GM19023 (cell line): ENCODE results near the gene LCMT1.
"Not testable (repeated sequence)": the region's sequence is repeated elsewhere in the genome, so short reads cannot be mapped to it uniquely, and the experiment has no call there.

Experiments
- ATAC-seq: cut with Tn5 transposase; IDR thresholded peaks from one replicate; pipeline ENCODE4 v1.9.1; 2021; ENCODE audit warnings: mild to moderate bottlenecking, moderate library complexity; ENCODE audit not compliant: unreplicated experiment

Gene LCMT1

DNA sequence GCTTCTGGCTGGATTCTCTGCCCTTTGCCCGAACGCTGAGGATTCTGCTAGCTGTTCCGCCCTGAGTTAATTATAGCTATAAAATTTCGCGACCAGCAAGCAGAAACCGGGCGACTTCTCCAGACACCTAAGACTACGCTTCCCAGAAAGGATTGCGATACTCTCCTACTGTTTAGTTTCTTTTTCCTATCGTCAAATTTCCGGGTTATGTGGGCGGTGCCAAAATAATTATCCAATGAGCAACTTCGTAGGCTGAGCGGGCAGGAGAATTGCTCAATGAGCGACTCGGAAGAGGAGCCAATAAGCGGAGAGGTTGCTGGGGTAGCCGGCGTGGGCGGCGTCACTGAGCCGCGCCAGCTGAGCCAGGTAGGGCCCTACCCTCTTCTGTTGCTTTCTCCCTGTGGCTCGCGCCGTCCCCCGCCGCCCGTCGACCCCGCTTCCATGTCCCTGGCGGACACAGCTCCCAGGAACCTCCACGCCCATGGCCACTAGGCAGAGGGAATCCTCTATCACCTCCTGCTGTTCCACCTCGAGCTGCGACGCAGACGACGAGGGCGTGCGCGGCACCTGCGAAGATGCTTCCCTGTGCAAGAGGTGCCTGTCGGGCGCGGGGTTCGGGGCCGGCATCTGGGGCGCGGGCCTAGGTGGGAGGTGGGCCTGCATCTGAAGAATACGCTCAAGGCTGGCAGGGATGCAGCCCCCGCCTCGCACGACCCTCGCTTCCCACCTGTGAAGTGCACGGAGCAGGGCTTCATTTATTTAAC is at the start of gene LCMT1:
Gene LCMT1, plus strand, starts transcription at position 340 of the 764 bp plus-strand sequence. Its CDS starts 142 bp downstream, at position 482.
- ATAC-seq: peak; percentile 95

DNA sequence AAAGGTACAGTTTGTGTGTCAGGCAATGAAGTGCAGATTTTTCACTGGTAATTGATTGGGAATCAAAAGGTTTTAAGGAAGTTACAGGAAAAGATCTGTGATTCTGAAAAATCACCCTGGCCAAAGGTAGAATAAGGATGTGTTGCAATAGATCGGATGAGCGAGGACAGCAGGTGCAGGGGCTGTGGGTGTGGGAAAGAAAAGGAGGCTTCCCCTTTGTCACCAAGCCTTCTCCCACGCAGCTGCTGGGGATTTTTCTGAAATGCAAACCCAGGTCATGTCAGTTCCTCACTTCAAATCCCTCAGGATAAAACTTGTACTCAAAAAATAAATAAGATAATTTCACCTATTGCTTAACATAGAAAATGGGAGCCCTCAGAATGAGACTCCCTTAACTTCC is 48.4 kb upstream of the LCMT1 start:
- no peak for ATAC-seq

GRCh38 chr16:25063865-25064264 is 47.7 kb upstream of the LCMT1 start:
- no peak for ATAC-seq

- not testable (repeated sequence) for ATAC-seq
Observed at GRCh38 chr16:25064281-25064680, 47.3 kb upstream of the LCMT1 start.

- no peak for ATAC-seq
Observed at GRCh38 chr16:25064937-25065336, 46.6 kb upstream of the LCMT1 start.

DNA sequence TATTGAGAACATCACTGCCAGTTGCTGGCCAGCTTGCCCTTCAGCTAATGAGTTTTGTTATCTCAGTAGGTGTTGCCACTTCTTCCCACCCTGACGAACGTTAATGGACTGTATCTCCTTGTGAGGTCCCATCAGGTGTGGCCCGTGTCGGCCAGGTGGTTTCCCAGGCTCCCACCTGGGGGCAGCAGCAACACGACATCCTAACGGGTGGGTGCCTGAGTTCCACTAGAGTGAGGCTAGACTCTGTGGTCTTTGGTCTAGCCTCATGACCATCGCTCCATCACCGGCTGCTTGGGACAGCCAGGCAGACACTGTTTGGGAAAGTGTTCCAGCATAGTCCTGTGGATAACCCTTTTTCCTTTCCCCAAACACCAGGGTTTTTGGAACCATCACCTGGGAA is 45.6 kb upstream of the LCMT1 start:
- ATAC-seq: no peak

GRCh38 chr16:25066426-25066746 is 45.2 kb upstream of the LCMT1 start:
- ATAC-seq: no peak

GRCh38 chr16:25066747-25067631 is 44.6 kb upstream of the LCMT1 start:
- peak; percentile 93 for ATAC-seq

GRCh38 chr16:25073854-25074253 is 37.7 kb upstream of the LCMT1 start:
- no peak for ATAC-seq

DNA sequence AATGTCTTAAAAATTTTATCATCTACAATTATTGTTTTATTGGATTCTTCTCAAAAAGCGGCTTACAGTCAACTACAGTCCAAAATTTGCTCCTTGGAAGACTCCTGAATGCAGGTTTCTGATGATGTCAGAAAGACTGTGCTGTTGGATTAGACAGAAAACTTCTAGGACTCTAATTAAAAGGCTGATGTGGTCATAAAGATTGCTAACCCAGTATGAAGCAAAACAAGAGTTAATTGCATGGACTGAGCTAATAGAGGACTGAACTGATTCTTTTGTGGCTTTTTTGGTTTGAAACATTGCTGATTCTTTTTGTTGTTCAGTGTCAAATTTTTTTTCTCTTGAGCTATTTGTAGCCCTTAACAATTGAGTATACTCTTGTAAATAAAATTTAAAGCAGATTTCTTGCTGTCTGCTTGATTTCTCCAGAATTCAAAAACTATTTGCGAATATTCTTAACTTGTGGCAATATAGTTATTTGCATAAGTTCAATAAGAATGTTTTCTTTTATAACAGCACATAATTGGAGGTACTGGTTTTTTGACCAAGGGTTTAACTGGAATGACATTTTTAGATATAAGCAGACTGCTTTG is 33.1 kb upstream of the LCMT1 start:
- no peak for ATAC-seq

DNA sequence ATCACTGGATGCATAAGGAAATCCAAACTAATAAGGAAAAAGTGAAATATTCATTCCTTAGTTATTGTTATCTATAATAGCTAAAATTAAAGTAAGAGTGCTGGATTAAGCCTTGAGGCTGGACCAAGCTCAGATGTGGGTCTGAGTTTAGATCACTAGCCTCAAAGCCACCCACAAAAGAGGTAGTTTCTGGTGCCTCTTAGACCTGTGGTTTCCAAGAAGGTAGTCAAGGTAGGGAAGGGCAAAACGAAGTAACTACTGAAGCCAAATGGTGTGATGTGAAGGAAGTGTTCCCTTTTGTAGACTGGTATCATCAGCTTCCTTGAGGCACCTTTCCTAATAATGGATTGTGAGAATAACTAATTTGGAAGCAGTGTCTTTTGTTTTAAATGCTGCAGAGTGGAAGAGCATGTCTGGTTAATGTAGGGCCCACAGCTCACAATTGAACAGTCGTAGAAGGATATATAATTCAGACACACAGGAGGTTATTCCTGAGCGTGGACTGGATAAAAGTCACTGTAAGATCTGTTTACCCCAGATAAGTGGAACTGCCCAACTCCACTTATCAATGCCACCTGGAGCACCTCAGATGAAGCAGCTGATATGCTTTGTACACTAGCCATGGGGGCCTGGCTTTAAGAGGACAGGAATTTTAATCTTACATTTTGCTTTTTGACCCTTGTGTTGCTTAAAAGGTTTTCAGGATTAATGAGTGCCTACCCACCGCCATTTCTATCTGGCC is 31.7 kb upstream of the LCMT1 start:
- ATAC-seq: no peak

DNA sequence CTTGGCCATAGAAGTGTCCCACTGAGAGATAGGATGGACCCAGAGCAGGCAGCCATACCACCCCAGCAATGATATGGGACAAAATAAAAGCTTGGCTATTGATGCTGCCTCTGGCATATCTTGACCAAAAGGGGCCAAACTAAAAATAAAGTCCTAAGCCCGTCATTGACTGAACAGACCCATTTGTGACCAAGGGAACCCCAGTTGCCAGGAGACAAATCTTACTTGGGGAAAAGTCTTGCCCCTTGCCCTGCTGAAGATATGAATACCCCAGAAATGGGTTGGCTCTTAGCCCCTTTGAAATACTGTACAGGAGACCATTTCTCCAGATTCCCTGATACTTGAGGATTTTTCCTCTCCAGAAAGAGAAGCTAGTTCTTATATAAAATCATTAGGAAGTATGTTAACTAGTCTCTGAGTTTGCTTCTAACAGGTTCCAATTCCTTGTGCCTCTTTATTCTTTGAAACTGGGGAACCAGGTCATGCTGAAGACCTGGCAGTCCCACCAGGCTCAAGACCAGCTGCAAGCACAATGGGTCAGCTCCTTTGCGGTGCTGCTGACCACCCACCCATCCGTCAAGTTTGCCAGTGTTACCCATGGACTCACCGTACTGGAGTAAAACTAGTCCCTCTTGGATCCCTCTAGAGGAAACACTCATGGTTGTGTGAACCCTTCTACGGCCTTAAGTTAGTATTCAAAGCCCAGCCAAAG is 31.0 kb upstream of the LCMT1 start:
- no peak for ATAC-seq

DNA sequence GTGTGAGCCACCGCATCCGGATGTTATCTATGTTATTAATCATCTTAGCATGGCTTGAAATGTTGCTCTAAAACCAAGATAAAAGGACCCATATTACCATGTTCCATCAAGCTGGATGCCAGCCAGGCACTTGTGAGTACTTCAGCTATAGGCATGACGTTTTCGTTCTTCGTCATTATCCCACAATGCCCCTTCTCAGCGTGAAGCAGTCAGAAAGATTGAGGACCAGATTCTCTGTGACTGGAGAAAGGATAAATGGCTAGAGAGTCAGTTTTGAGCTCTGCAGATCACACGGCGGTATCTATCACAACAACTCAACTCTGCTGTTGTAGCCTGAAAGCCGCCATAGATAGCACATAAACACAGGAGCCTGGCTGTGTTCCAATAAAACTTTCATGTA is 29.8 kb upstream of the LCMT1 start:
- ATAC-seq: no peak

DNA sequence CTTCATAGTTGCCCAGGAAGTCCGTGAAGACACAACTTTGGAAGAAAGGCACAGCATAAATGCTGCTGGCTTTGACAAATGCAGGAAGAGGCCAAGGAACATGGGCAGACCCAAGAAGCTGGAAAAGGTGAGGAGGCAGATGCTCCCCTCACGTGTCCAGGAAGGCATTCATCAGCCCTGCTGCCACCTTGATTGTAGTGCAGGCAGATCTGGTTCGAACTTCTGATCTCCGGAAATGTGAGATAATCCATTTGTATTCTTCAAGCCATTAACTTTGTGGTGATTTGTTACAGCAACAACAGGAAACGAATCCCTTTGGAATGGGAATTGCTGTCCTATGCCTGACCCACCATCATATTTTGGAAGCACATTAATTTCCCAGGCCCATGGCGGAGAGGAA is 28.5 kb upstream of the LCMT1 start:
- ATAC-seq: no peak

GRCh38 chr16:25083701-25084100 is 27.8 kb upstream of the LCMT1 start:
- ATAC-seq: no peak

- ATAC-seq: no peak
Observed at GRCh38 chr16:25084797-25085196, 26.7 kb upstream of the LCMT1 start.

GRCh38 chr16:25087761-25088160 is 23.8 kb upstream of the LCMT1 start:
- no peak for ATAC-seq

GRCh38 chr16:25089351-25089750 is 22.2 kb upstream of the LCMT1 start:
- no peak for ATAC-seq

GRCh38 chr16:25092441-25092840 is 19.1 kb upstream of the LCMT1 start:
- no peak for ATAC-seq
